GM12864 (cell line): ENCODE results near the gene HYAL3.

Experiments
- DNase-seq: peaks from one replicate; pipeline ENCODE4 v3.0.0-alpha.2; 2011; ENCODE audit warnings: low read depth
- H3K4me3 ChIP-seq: 2 replicates; pipeline ENCODE4 v1.5.1; 2011; ENCODE audit warnings: mild to moderate bottlenecking, low read depth, low read length, control low read depth
- CTCF ChIP-seq: IDR thresholded peaks from 2 replicates; pipeline ENCODE4 v1.5.1; 2011; ENCODE audit warnings: low read depth, mild to moderate bottlenecking, moderate library complexity, low read length, control low read depth, inconsistent platforms; ENCODE audit errors: missing control alignments

HYAL3 gene

GRCh38 chr3:50266836-50267235, 32.4 kb downstream of the HYAL3 start:
- TF ChIP-seq CTCF = no peak

GRCh38 chr3:50266017-50266416, 33.2 kb downstream of the HYAL3 start:
- no peak for DNase-seq
- TF ChIP-seq CTCF = no peak
- no peak overlapping the region for H3K4me3 ChIP-seq

More at GRCh38 chr3:50266836-50267235, 32.4 kb downstream of the HYAL3 start:
- no peak for DNase-seq
- H3K4me3 ChIP-seq = no peak overlapping the region

GRCh38 chr3:50265571-50265970, 33.6 kb downstream of the HYAL3 start:
- DNase-seq = no peak
- no peak for TF ChIP-seq CTCF
- no peak overlapping the region for H3K4me3 ChIP-seq

- no peak for DNase-seq
- no peak for TF ChIP-seq CTCF
- H3K4me3 ChIP-seq = no peak overlapping the region
These were observed 34.2 kb downstream of the HYAL3 start for GRCh38 chr3:50264964-50265485.

- no peak overlapping the region for H3K4me3 ChIP-seq
- DNase-seq = no peak
- no peak for TF ChIP-seq CTCF
These were observed 34.7 kb downstream of the HYAL3 start for GRCh38 chr3:50264383-50264963.

- no peak for TF ChIP-seq CTCF
- no peak overlapping the region for H3K4me3 ChIP-seq
- no peak for DNase-seq
These were observed 35.5 kb downstream of the HYAL3 start for GRCh38 chr3:50263478-50264382.
